Measurements from ENCODE around the gene CHMP4B. TPM values are rescaled to one million over a fixed set of nuclear protein-coding genes. Genes with fewer than 3 reads are reported as not detected.

The CHMP4B gene
- total RNA-seq, 1 donor = 32.0 TPM

GRCh38 chr20:33769043-33769442, 42.1 kb upstream of the CHMP4B start:
- TF ChIP-seq CTCF (IDR thresholded peaks at IDR 0.05; ENCODE audit: insufficient read depth, low read depth, low read length) = no peak
- DNase-seq (ENCODE audit: low read depth) = no peak
- no peak overlapping the region for H3K4me3 ChIP-seq (ENCODE audit: low read depth, low read length)

- DNase-seq (ENCODE audit: low read depth) = no peak
- no peak overlapping the region for H3K4me3 ChIP-seq (ENCODE audit: low read depth, low read length)
- no peak for TF ChIP-seq CTCF (IDR thresholded peaks at IDR 0.05; ENCODE audit: insufficient read depth, low read depth, low read length)
Observed at GRCh38 chr20:33770005-33770404, 41.1 kb upstream of the CHMP4B start.

GRCh38 chr20:33771938-33772337, 39.2 kb upstream of the CHMP4B start:
- TF ChIP-seq CTCF (IDR thresholded peaks at IDR 0.05; ENCODE audit: insufficient read depth, low read depth, low read length) = no peak
- DNase-seq (ENCODE audit: low read depth) = no peak
- no peak overlapping the region for H3K4me3 ChIP-seq (ENCODE audit: low read depth, low read length)

GRCh38 chr20:33772439-33772838, 38.7 kb upstream of the CHMP4B start:
- DNase-seq (ENCODE audit: low read depth) = no peak
- TF ChIP-seq CTCF (IDR thresholded peaks at IDR 0.05; ENCODE audit: insufficient read depth, low read depth, low read length) = no peak
- H3K4me3 ChIP-seq (ENCODE audit: low read depth, low read length) = no peak overlapping the region

GRCh38 chr20:33773412-33774089, 37.6 kb upstream of the CHMP4B start:
- no peak for TF ChIP-seq CTCF (IDR thresholded peaks at IDR 0.05; ENCODE audit: insufficient read depth, low read depth, low read length)
- no peak for DNase-seq (ENCODE audit: low read depth)
- no peak overlapping the region for H3K4me3 ChIP-seq (ENCODE audit: low read depth, low read length)

- TF ChIP-seq CTCF (IDR thresholded peaks at IDR 0.05; ENCODE audit: insufficient read depth, low read depth, low read length) = no peak
- no peak for DNase-seq (ENCODE audit: low read depth)
Observed at GRCh38 chr20:33777816-33778215, 33.3 kb upstream of the CHMP4B start.

GRCh38 chr20:33781133-33781532, 30.0 kb upstream of the CHMP4B start:
- no peak overlapping the region for H3K4me3 ChIP-seq (ENCODE audit: low read depth, low read length)
- no peak for TF ChIP-seq CTCF (IDR thresholded peaks at IDR 0.05; ENCODE audit: insufficient read depth, low read depth, low read length)
- no peak for DNase-seq (ENCODE audit: low read depth)

More at GRCh38 chr20:33777816-33778215, 33.3 kb upstream of the CHMP4B start:
- no peak overlapping the region for H3K4me3 ChIP-seq (ENCODE audit: low read depth, low read length)
